Forelimb muscle (tissue), 1 donor: ENCODE results near the gene ARHGAP22. TPM values are rescaled to one million over a fixed set of nuclear protein-coding genes. Genes with fewer than 3 reads are reported as not detected.

Experiments
- DNase-seq: peaks from one replicate; pipeline ENCODE4 v3.0.0-alpha.2; 2013; ENCODE audit warnings: low read depth
- polyA plus RNA-seq: library from polyadenylated mRNA; unstranded; fragments of 120-200 nt; gene quantifications from one replicate; pipeline ENCODE4 v1.2.1, GENCODE V29; 2013; ENCODE audit not compliant: insufficient read length

The ARHGAP22 gene
- polyA plus RNA-seq, 1 donor: 1.3 TPM

DNA sequence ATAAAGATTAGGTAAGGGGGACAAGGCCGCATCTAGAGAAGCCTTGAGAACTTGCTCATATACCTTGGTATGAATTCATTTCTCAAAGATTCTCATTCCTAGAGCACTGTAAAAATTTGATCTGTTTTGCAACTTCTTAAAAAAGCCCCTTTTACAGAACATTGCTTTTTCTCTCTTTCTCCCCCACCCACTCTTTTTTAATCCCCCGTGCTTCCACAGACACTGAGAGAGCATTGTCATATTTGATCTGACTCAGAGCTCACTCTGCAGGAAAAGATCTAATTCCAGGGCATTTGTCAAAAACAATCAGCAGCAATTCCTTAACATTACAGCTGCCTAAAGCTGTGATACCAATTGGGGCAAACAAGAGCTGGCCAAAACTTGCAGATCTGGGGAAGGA, 92.0 kb downstream of the ARHGAP22 start:
- DNase-seq: no peak

DNA sequence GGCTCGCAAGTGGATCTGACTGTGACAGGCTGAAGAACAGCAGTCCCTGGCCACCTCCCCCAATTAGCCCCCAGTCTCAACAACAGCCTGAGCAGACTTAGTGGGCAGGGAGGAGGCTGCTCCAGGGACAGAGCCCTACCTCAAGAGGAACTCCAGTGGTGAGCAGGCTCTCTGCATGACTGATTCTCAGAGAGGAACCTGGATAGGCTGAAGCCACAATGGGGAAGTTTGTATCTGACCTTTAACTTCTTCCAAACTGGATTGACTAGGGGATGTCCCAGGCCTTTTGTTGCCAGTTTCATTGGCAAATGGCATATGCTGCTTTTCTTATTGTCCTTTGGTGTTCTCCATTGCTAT, 93.0 kb downstream of the ARHGAP22 start:
- no peak for DNase-seq

DNA sequence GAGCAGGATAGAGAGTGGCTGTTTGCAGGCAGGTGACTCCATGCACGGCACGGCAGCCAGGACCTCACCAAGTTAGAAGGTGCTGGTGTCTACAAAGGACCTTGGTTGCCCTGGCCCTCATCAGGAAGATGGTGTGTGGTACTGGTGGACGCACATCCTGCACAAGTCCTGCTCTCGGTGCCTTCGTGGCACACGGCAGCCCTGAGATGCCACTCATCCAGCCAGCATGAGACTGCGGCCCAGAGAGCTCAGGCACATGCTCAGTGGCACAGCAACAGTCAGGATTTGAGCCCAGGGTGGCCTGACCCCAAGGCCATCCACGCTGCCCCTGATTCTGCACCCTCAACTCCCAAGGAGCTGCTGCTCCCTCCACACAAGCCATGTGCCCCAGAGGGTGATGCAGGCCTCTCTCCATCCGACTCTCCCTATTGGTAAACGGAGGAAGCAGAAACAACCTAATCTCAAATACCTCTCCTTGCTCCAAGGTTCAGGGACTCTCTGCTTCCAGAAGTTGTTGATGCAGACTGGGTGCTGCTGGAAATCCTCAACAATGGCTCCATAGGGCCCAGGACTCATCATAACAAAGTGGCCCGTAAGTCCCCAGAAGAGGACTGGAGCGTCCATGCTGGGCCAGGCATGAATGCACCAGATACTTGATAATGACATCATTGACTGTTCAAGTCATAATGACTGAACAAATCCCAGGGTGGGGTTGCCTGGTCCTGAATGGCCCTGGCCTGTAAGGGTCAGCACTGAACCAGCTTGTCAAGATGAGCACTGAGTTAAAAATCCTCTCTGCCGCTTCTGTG, 93.6 kb downstream of the ARHGAP22 start:
- no peak for DNase-seq

DNA sequence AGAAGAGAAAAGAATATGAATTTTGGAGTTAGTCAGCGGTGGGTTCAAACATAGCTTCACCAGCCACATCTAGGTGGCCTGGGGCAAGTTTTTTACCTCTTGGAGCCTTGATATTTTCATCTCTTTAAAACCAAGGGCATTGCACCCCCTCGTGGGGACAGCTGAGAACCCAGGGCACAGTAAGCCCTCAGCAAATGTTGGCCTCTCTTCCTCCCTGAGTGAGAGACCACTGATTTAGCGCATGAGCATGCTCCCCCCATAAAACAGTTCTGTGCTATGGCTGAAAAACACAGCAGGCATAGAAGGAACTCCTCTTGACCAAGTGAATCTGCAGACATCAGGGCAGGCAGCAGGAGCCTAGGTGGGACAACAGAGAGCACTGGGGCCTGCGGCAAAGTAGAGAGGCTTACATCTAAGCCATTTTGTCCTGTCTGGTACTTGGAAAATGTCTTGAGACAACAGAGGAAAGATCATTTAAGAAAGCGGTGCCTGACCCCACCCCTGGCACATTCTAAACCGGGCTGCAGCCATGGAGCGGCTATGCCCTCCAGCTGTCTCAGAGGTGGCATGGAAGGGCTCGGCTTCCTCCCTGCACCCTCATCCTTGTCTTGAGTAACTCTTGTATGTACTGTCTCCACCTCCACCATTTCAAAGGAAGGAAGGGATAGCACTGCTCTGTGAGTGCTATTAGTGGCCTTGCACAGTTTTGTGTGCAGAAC, 94.7 kb downstream of the ARHGAP22 start:
- DNase-seq: no peak

DNA sequence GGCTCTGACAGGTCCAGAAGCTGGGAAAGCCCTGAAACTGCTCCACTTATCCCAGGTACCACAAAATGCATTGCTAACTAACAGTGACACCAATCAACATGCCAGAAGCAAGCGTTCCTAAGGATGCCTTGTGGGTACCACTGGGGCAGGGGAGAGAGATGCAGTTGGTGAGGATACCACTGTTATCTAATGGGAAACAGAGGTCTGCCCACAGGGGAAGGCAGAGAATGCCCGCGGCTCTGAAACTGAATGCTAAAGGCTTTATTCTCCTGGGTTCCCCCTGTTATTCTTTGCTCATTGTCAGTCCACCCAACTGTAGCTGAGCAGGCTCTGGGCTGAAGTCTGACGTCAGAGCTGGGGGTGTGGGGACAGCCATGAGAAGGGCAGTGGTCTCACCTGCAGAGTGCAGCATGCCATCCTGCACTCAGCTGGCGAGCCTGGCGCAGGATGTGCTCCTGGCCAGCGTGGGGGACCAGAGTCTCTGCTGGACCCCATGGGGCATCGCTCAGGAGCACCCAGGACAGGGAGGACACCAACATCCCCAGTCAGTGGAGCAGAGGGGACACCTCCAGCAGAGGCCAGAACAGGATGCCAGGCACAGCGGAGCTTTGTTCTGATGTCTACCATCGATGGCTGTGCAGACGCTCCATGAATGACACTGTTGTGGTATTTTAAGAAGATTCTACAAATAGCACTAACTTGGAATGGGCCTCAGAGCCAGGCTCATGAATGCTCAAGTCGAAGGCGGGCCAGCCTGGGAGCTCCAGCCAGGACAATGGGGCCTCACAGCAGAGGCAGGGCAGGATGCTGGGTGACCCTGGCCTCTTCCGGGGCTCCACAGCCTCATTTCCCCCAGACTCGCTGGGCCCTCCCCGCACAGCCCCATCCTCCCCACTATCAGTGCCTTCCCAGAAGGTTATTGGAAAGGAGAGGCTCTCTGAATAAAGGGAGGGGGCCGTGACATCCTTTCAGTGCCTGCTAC, 95.8 kb downstream of the ARHGAP22 start:
- DNase-seq: no peak

DNA sequence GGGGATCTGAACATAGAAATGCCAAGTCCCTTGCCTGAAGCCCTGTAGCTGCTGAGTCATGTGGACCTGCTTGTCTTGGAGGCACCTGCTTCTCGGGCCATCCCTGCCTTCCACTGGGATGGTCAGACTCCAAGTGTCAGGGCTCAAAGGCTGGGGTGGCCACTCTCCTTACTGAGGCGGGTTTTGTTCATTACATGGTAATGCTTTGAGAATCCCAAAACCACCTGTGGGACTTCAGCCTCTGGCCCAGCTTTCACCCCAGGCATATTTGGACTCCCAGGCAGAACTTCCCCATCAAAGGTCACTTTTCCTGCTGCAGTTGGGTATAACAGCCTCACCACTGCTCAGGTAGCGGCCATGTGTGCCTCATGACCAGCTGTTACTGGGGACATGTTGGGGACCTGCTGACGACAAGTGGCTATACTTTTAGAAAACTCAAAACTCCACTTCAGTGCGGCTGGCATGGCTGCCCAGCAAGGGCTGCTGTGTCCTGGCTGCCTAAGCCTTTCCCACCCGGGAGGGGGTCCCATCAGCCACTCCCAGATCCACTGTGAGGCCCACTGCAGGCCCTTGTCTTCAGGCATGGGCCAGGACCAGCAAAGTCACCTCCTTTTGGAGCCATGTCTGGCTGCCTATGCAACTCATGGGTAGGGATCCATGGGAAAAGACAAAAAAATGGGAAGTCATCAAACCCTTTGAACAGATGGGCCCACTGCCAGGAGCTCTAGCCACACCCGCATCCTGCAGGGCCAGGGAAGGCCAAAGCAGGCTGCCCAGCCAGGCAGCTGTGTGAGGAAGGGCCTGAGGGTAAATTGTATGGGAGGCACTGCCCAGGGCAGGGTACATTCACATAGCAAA, 96.7 kb downstream of the ARHGAP22 start:
- no peak for DNase-seq

DNA sequence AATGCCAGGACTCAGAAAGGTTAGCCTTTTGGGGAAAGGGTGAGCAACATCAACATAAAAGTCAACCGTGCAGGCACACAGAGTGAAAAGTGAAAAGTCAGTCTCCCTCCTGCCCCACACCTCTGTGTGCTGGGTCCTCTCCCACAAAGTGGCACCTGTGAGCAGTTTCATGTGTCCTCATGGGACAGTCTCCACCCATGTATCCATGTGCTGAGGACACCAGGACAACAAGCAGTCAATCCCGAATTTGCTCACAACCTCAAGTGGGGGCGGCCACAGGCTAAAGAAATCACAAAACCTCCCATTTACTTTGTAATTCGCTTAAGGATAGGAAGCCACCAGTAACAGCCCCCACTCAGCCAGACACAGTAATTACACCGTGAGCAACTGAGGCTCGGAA, 97.4 kb downstream of the ARHGAP22 start:
- no peak for DNase-seq

DNA sequence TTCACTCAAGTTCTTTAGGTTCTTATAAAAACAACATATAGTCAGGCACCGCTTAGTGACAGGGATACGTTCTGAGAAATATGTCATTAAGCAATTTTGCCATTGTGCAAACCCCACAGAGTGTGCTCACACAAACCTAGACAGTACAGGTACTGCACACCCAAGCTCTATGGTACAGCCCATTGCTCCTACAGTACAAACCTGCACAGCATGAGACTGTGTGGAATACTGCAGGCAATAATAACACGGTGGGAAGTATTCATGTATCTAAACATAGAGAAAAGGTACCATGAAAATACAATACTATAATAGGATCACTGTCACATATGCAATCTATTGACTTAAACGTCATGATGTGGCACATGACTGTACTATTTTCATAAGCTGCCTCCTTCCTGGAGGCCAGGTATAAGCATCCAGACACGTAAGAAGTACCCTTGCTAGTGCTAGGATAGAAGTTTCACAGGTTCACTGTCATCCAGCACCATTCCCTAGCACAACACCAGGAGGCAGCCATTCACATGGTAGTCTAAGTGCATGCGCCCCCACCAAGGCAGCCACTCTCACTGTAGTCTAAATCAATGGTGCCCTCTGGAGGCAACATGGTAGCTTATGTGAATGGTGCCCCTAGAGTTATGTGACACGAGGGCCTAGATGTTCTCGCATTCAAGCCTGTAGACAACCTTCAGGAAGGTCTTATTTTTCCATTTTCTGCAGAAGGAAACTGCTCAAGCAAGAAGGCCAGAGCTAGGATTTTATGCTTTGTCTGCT, 98.5 kb downstream of the ARHGAP22 start:
- DNase-seq: no peak

DNA sequence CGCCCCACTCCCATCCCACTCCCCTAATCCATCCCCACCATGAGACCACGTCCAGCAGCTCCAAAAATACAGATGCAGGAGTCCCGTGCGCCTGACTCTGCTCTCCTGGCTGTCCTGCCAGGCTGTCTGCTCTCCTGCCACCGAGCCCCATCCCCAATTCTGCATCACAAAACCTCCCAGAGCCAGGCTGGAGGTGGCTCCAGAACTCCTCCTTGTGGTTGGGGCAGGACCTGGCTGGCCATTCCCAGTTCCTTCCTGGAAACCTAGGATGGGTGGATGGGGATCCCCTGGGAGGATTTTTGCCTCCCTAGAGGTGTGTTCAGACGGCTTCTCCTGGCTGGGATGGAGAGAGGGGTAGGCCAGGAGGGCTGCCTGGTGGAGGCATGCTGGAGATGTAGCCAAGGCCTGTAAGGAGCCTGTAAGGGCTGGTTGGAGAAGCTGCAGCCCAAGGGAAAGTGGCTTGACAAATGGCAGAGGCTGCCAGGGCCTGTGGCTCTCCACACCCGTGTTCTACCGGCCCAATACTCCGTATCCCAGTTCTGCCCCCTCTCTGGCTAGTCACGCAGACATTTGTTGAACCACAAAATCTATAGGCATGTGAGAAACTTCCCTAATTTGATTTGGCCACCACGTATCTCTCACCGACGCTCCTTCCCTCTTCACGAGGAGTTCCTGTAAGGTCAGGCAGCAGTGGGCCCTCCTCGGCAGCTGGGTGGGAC, 99.3 kb downstream of the ARHGAP22 start:
- DNase-seq: no peak

DNA sequence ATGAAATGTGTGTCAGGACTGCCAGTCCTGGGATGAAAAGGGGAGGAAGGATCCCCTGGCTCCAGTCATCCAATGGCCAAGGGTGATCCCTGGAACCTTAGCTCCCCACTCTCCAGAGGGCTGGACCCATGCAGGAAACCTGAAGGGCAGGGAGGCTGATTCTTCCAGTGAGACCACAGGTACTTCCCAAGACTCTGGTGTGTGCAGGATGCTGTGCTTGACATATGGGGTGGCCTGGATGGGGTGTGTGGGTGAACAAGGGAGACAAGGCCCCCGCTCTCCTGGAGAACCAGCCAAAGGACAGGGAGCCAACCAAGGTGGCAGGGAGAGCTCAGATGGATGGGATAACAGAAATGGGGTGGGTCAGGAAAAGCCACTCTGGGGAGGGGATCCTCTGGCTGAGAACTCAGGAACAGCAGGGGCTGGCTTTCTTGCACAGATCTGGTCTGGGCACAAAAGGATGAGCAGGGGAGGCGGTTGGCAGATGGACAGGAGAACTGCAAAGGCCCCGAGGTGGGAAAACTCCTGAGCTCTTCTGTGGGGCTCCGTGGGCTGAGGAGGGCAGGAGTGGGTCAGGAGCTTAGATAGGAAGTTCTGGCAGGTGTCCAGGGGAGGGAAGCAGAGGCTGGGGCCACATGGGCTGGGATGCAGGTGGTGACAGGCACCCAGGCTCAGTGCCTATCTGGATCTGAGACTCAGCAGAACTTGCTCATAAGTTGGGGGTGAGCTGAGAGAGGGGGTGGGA, 100.6 kb downstream of the ARHGAP22 start:
- no peak for DNase-seq

DNA sequence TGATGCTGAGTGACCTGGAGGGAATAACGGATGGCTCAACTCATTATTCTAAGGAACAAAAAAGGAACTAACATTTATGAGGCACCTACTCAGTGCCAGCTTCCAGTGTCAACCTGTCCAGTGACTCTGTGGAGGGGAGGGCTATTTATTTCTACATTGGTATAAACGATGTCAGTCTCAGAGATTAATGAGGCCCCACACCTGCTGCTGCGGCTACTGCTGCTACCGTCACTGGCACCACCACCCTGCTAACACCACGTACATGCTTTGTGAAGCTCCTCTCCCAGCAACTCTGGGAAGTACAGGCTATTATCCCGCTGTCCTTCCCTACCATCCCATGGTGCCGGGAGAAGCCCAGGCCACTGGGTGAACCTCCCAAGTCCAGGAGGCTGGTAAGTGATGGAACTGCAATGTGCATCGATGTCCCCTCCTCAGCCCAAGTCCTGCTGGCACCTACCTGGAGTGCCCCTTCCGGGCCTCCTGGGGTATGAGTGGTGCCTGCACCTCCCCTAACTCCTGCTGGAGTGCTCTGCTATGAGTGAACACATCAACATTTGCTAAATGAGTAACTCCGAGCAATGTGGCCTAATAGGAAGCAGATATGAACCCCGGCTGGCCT, 101.5 kb downstream of the ARHGAP22 start:
- no peak for DNase-seq

DNA sequence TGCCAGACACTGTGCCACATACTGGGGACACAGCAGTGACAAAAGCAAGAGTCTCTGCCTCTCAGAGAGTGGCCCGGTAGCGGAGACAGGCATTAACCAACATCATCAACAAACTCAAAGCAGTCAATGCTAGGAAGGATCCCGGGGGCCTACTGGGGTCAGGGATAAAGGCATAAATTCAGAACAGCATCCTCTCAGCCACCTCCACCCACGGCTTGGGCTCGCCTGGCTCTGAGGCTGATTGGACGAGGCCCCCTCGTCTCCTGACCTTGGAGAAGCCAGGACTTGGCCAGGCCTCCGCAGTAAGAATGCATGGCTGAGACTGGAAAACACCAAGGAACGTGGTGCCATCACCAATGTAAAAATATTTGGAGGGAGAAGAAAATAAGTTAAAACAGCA, 102.1 kb downstream of the ARHGAP22 start:
- DNase-seq: no peak

DNA sequence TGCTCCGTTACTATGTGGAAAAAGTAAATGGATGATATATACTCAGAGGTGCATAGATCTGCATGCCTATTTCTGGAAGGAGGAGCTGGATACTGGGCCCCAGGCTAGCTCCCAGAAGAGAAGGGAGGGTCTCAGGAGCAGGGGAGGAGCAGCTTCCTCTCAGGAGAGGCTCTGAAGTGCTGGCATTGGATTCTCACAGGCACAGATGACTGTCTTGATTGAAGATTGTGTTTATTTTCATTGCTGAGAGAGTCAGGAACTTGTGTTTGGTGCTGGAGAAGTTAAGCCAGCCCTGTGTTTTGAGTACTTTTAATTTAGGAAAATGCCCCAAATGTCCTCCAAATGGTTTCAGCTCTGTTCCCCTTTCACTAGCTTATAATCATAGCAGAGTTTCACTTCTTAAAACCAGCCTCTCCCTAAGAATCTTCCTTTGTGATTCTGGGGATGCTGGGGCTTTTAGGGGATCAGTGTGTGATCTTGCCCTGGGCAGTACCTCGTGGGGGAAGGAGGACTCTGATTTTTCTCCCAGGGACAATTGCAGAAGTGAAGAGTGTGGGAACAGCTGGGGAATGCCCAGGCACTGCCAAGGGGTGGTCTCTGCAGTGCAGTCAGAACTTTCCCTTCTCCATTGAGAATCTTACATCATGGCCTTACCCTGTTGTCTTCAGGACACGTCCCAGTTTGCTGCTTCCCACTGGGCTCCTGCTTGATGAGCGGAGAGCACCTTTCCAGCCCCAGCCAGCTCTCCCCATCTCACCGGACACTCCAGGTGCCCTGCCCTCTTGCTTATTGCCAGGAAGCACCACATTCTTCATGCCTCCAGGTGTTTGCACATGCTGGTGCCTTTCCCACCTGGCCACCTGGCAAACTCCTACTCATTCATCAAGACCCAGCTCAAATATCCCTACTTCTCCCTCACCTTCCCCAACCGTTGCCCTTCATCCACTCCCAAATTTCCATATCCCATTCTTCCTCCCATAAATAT, 102.8 kb downstream of the ARHGAP22 start:
- no peak for DNase-seq

DNA sequence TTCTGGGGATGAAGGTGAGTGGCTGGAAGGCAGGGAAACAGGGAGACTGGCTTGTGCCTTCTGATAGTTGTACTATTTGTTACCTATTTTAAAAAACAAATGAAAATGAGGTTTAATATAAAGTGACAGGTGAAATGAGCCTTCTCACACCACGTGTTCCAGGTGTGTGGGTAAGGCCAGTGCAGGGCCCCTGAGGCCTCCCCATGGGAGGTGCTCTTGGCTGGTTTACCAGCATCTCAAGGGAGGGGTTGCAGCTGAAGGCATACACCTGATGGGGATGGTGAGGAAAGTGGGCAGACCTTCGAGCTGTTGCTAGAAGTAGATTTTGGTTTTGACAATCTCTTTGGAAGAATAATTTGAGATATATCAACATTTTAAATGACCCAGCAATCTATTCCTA, 103.6 kb downstream of the ARHGAP22 start:
- DNase-seq: no peak

DNA sequence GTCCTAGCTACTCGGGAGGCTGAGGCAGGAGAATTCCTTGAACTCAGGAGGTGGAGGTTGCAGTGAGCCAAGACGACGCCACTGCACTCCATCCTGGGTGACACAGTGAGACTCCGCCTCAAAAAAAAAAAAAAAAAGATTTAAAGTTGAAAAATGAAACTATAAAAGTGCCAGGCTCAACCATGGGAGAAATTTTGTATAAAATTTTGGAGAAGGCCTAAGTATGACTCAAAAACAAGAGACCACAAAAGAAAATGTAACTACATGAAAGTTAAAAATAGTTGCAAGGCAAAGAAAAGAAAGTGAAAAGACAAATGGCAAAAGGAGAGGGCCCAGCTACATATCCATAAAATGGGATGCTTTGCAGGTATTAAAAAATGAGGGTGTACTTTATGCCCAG, 104.1 kb downstream of the ARHGAP22 start:
- no peak for DNase-seq

DNA sequence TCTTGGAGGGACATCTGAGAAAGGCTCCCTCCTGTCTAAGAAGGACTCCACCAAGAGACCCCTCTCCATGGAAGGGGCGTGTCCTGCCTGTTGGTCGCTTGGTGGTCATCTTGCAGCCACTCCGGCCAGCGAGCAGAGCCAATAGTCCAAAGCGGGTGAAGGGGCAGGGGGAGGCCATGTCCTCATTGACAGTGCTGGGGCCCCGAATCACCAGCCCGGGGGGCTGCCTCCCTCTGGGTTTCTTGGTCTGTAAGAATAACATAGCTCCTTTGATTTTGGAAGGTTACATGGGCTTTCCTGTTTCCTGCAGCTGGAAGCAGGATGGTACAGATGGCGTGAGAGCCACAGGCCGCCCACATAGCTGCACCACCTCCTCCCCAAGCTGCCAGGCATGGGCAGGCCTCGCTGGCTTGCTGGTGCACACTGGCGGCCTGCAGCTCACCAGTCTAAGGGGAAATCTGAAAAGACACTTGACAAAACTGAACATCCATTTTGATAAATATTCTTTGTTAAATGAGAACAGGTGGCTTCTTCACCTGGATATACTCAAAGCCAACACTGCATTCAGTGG, 105.8 kb downstream of the ARHGAP22 start:
- DNase-seq: no peak
